ENCODE measurements around the gene LMX1A.
A peak's percentile ranks its signal among the peaks of the same experiment; 100 is the strongest.

LMX1A gene

DNA sequence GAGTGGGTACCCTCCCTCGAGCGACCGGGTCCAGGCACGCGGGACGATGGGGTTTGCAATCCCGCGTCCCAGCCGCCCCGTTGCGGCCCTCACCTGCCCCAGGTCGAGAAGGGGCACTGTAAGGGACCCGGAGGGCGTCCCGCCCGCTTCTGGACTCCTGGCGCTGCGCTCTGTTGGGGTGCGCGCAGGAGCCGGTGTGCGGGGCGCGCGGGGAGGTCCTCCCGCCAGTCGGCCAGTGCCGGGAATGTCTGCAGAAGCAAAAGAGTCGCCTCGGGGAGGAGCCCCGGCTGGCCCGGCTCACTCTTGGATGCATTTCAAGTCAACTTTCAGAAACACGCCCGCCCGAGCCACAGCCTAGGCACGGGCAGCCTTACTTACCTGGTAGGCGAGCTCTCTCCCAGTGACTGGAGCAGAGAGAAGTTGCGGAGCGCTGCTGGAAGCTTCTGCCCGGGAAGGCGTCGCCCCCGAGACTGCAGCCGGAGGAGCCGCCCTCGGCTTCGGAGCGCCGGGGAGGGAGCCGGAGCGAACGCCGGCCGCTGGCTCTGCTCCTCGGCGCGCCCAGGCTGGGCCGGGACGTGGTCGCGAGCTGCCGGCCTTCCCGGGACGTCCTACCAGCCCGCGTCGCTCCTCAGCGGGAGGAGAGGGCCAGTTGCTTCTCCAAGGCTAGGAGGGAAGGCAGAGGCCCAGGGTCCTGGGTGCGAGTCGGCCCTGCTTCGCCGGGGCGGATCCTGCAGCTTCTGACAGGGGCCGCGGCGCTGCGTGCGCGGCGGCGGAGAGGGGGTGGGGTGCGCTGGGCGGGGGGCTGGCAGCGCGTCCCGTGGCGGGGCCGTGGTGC is at the start of gene LMX1A:
TSS of gene LMX1A (minus strand) at position 739 of the 835 bp plus-strand sequence. CDS start 1,156 bp downstream, outside the sequence.
- Mint-ChIP-seq H3K4me1 (peaks cover 39% of the 10 kb centered on the region), H3K27me3 (ENCODE audit: low read depth, poor library complexity) (peaks cover 100% of the 10 kb centered on the region)

DNA sequence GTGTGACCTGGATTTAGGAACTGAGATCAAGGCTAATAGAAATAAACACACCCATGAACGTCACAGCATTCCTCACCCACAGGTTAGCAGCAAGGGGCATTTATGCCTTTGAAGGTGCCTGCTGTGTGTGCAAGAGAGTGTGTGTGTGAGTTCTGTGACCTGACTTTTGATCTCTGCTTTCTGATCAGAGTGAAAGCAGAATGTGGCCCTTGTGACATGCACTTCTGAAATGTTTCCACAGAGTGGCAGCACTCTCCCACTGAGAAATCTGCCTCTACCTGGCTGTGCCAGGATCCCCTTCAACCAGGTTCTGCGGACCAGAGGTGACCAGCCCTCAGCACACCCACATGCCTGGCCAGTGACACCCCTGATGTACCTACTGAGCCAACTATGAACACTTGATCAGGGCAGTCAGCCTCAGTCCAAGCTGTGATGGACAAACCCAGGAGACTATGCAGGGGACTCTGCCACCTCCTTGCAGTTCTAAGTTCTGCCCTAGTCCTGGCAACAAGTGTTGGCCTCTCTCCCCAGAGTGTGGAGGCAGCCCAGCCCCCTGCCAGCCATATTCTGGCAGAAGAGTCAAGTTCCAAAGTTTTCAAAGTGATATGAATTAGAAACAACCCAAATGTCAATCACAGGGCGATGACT is 47.4 kb upstream of the LMX1A start:
- Mint-ChIP-seq H3K27me3 (ENCODE audit: low read depth, poor library complexity) (peaks cover 27% of the 10 kb centered on the region), H3K4me3 (no peak overlapping the region), H3K27ac (no peak overlapping the region), H3K9me3 (no peaks in the 10 kb centered on the region), H3K4me1 (peaks cover 5% of the 10 kb centered on the region), H3K36me3 (ENCODE audit: low read depth) (no peaks in the 10 kb centered on the region)
- peak; percentile 50 for DNase-seq
- TF ChIP-seq, protein P1, sequence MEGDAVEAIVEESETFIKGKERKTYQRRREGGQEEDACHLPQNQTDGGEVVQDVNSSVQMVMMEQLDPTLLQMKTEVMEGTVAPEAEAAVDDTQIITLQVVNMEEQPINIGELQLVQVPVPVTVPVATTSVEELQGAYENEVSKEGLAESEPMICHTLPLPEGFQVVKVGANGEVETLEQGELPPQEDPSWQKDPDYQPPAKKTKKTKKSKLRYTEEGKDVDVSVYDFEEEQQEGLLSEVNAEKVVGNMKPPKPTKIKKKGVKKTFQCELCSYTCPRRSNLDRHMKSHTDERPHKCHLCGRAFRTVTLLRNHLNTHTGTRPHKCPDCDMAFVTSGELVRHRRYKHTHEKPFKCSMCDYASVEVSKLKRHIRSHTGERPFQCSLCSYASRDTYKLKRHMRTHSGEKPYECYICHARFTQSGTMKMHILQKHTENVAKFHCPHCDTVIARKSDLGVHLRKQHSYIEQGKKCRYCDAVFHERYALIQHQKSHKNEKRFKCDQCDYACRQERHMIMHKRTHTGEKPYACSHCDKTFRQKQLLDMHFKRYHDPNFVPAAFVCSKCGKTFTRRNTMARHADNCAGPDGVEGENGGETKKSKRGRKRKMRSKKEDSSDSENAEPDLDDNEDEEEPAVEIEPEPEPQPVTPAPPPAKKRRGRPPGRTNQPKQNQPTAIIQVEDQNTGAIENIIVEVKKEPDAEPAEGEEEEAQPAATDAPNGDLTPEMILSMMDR (IDR thresholded peaks at IDR 0.05) = peak; percentile 72

More for the DNA sequence above, at the start of gene LMX1A:
- H3K27ac Mint-ChIP-seq = no peak within 1 kb of the TSS
- H3K36me3 Mint-ChIP-seq (ENCODE audit: low read depth) = no peaks in the 10 kb centered on the region
- peak within 1 kb of the TSS; percentile 76 for H3K4me3 Mint-ChIP-seq
- TF ChIP-seq, protein P1 (IDR thresholded peaks at IDR 0.05) = no peak
- peak; percentile 48 for DNase-seq
- H3K9me3 Mint-ChIP-seq = no peaks in the 10 kb centered on the region

DNA sequence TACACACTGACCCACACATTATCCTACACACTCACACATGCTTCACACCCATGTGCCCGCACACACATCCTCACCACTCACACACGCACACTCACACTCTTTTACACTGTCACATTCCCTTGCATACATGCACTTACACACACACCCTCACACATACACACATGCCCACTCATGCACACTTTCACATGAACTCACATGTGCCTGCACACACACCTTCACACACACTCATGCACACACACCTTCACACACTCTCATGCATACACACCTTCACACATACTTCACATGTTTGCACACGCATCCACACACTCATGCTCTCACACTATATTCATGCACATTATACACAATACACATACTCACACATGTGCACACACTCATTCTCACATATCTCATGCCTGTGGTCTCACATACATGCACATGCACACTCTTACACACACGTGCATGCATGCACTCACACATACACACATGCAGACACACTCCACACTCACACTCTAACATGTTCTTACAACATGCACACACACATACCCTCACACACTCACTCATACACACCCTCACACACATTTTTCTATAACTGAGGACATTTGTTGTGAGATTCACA is 46.1 kb upstream of the LMX1A start:
- Mint-ChIP-seq H3K27me3 (ENCODE audit: low read depth, poor library complexity) (peaks cover 31% of the 10 kb centered on the region), H3K4me1 (peaks cover 6% of the 10 kb centered on the region), H3K4me3 (no peak overlapping the region), H3K9me3 (no peaks in the 10 kb centered on the region), H3K36me3 (ENCODE audit: low read depth) (no peaks in the 10 kb centered on the region), H3K27ac (no peak overlapping the region)
- TF ChIP-seq, protein P1 (IDR thresholded peaks at IDR 0.05) = no peak
- DNase-seq = no peak

DNA sequence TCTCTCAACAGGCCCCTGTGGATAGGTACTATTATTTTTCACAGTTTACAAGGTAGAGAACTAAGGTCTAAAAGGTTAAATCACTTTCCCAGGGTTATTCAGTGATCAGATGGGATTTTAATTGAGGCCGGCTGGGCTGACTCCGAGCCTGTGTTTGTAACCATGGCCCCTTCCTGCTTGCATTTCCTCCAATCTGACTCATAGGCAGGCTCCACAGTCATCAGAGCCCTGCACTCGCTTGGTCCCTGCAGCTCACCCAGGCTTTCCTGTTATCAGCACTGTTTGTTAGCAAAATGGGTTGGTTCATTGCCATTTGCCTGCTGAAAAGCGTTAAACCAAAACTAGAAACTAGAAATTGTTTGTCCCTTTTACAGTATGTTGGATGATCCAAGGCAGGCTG is 41.4 kb upstream of the LMX1A start:
- peaks cover 17% of the 10 kb centered on the region for H3K4me1 Mint-ChIP-seq
- TF ChIP-seq, protein P1 (IDR thresholded peaks at IDR 0.05) = no peak
- H3K27ac Mint-ChIP-seq = no peak overlapping the region
- H3K27me3 Mint-ChIP-seq (ENCODE audit: low read depth, poor library complexity) = peaks cover 48% of the 10 kb centered on the region
- no peak overlapping the region for H3K4me3 Mint-ChIP-seq
- DNase-seq = no peak
- H3K36me3 Mint-ChIP-seq (ENCODE audit: low read depth) = no peaks in the 10 kb centered on the region
- H3K9me3 Mint-ChIP-seq = no peaks in the 10 kb centered on the region

DNA sequence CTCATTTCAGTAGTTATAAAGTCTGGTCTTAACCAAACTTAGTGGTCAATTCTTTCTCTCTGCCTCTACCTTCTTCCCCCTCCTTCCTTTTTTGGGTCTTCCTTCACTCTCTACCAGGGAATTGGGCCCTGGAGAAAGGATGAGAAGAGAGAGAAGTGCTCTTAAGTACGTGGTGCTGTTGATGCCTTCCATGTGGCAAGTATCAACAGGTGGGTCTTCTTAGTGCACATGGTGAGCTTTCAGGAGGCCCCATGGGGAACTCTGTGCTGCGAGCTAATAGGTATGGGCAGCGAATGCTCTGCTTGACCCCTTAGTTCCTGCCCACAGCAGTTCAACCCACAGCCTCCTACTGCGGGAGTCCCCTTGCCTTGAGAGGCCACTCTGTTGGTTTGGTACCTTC is 39.4 kb upstream of the LMX1A start:
- Mint-ChIP-seq H3K27me3 (ENCODE audit: low read depth, poor library complexity) (peaks cover 53% of the 10 kb centered on the region), H3K4me3 (no peak overlapping the region), H3K9me3 (no peaks in the 10 kb centered on the region), H3K27ac (no peak overlapping the region), H3K4me1 (peaks cover 18% of the 10 kb centered on the region), H3K36me3 (ENCODE audit: low read depth) (no peaks in the 10 kb centered on the region)
- TF ChIP-seq, protein P1 (IDR thresholded peaks at IDR 0.05) = no peak
- DNase-seq = no peak

Measured in nephron progenitor cell (in vitro differentiated cells).